ENCODE data around the gene ESRRA.

The ESRRA gene

DNA sequence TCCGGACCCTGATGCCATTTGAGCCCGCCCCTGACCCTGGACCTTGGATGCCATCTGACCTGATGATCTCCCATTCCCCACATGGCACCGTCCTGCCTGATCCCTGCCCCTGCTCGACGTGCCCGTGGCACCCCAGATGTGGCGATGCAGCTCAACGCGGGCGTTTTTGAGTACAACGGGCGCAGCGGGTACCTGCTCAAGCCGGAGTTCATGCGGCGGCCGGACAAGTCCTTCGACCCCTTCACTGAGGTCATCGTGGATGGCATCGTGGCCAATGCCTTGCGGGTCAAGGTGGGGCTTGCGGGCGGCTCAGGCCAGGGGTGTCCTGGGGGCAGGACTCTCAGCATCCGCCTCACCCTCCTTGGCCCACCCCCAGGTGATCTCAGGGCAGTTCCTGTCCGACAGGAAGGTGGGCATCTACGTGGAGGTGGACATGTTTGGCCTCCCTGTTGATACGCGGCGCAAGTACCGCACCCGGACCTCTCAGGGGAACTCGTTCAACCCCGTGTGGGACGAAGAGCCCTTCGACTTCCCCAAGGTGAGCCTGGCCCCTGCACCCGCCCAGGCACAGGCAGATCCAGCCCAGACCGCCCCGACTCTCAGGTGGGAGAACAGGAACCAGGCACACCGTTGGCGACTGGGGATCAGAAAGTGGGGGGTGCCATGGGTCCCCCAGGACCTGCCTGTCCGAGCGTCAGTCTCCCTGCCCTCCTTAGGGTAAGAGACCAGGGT, 42.9 kb upstream of the ESRRA start:
- Histone ChIP-seq H3K9ac (ENCODE audit: insufficient read length) (no peak overlapping the region), H3K4me3 (no peak overlapping the region)

DNA sequence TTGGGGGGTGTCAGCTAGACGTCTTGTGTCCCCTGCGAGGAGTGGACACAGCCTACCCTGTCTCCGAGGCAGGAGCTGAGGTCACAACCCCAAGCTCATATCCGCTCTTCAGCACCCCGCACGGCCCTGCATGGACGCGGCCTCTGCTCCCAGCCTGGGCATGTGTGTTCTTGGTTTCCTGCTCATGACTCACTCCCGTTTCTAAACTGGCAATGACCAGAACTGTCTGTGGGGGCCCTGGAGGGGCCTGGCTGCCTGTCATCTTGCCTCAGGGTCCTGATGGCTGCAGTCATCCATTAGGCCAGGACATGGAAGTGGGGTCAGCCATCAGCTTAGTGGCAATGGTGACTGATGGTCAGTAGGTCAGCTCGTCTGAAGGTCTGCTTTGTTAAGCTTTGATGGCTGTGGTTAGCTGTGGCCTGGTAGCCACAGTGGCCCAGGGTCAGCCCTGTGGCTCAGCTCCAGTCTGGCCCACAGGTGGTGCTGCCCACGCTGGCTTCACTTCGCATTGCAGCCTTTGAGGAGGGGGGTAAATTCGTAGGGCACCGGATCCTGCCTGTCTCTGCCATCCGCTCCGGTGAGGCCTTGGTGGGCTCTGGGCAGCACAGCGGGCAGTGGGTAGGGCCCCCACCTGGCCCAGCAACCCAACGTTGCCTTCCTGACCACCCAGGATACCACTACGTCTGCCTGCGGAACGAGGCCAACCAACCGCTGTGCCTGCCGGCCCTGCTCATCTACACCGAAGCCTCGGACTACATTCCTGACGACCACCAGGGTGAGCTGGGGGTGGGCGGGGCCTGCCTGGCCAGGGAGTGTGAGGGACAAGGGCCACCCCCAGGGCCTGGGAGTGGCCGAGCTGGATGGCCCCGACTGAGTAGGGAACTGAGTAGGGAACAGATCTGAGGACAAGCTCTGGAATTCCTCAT, 42.0 kb upstream of the ESRRA start:
- H3K27ac ChIP-seq = no peak overlapping the region
- H3K36me3 ChIP-seq (ENCODE audit: insufficient read depth, low read length) = peaks cover 39% of the 10 kb centered on the region; the same call in 1 of the 2 replicates
- DNase-seq (ENCODE audit: low read depth, low spot score) = no peak

More for the DNA sequence above, 42.9 kb upstream of the ESRRA start:
- TF ChIP-seq POLR2AphosphoS5 (IDR thresholded peaks at IDR 0.05; ENCODE audit: borderline replicate concordance, low read depth, low read length) = no peak
- no peak for TF ChIP-seq EZH2 (IDR thresholded peaks at IDR 0.05)
- no peak for TF ChIP-seq FOXP2 (optimal IDR thresholded peaks at IDR 0.05; ENCODE audit: control extremely low read depth, extremely low read length, insufficient read depth)
- Histone ChIP-seq H3K36me3 (ENCODE audit: insufficient read depth, low read length) (peaks cover 39% of the 10 kb centered on the region; the same call in 1 of the 2 replicates), H3K27ac (no peak overlapping the region), H3K9me3 (ENCODE audit: low read depth, low read length) (no peaks in the 10 kb centered on the region)
- no peak for DNase-seq (ENCODE audit: low read depth, low spot score)

DNA sequence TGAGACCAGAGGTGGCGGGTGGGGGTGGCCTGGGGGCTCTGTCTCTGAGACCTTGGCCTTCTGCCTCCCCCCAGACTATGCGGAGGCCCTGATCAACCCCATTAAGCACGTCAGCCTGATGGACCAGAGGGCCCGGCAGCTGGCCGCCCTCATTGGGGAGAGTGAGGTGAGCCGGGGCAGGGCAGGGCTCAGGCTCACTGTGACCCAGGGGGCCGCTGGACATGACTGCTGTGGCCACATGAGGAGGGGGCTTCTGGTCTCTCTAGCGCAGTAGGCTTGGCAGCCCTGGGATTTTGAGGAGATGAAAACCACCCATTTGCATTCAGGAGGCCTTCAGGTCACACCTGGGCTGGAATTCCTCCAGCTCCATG, 41.4 kb upstream of the ESRRA start:
- TF ChIP-seq EZH2 (IDR thresholded peaks at IDR 0.05) = no peak
- TF ChIP-seq POLR2AphosphoS5 (IDR thresholded peaks at IDR 0.05; ENCODE audit: borderline replicate concordance, low read depth, low read length) = no peak
- TF ChIP-seq FOXP2 (optimal IDR thresholded peaks at IDR 0.05; ENCODE audit: control extremely low read depth, extremely low read length, insufficient read depth) = no peak
- Histone ChIP-seq H3K27ac (no peak overlapping the region), H3K36me3 (ENCODE audit: insufficient read depth, low read length) (peaks cover 33% of the 10 kb centered on the region; the same call in 1 of the 2 replicates), H3K9ac (ENCODE audit: insufficient read length) (no peak overlapping the region), H3K9me3 (ENCODE audit: low read depth, low read length) (no peaks in the 10 kb centered on the region), H3K4me3 (no peak overlapping the region)
- no peak for DNase-seq (ENCODE audit: low read depth, low spot score)

More for the DNA sequence above, 42.0 kb upstream of the ESRRA start:
- Histone ChIP-seq H3K4me3 (no peak overlapping the region), H3K9me3 (ENCODE audit: low read depth, low read length) (no peaks in the 10 kb centered on the region), H3K9ac (ENCODE audit: insufficient read length) (no peak overlapping the region)
- TF ChIP-seq FOXP2 (optimal IDR thresholded peaks at IDR 0.05; ENCODE audit: control extremely low read depth, extremely low read length, insufficient read depth) (no peak), POLR2AphosphoS5 (IDR thresholded peaks at IDR 0.05; ENCODE audit: borderline replicate concordance, low read depth, low read length) (no peak), EZH2 (IDR thresholded peaks at IDR 0.05) (no peak)

DNA sequence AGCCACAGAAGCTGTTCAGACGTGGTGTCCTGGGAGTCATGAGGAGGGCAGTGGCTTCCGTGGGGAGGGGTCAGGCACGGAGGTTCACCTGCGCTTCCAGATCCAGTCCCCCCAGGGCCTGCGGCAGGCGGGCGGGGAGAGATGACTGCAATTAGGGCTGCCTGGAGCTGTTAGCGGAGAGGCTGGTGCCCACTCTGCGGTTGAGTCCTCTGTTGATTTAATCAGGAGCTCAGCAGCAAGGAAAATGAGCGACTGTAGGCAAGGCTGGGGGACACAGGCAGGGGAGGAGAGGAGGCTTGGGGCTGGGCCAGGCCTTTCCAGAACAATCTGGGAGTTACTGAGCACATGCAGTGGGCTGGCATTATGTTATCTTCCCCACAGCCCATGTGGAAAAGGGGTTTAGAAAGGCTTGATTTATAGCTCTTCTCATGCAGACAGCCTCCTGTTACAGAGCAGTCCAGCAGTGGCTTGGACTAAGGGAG, 40.9 kb upstream of the ESRRA start:
- Histone ChIP-seq H3K9ac (ENCODE audit: insufficient read length) (no peak overlapping the region), H3K9me3 (ENCODE audit: low read depth, low read length) (no peaks in the 10 kb centered on the region), H3K27ac (peak overlapping the region; percentile 62), H3K36me3 (ENCODE audit: insufficient read depth, low read length) (peaks cover 30% of the 10 kb centered on the region; the same call in 1 of the 2 replicates), H3K4me3 (no peak overlapping the region)
- no peak for DNase-seq (ENCODE audit: low read depth, low spot score)
- TF ChIP-seq EZH2 (IDR thresholded peaks at IDR 0.05) (no peak), FOXP2 (optimal IDR thresholded peaks at IDR 0.05; ENCODE audit: control extremely low read depth, extremely low read length, insufficient read depth) (no peak)

DNA sequence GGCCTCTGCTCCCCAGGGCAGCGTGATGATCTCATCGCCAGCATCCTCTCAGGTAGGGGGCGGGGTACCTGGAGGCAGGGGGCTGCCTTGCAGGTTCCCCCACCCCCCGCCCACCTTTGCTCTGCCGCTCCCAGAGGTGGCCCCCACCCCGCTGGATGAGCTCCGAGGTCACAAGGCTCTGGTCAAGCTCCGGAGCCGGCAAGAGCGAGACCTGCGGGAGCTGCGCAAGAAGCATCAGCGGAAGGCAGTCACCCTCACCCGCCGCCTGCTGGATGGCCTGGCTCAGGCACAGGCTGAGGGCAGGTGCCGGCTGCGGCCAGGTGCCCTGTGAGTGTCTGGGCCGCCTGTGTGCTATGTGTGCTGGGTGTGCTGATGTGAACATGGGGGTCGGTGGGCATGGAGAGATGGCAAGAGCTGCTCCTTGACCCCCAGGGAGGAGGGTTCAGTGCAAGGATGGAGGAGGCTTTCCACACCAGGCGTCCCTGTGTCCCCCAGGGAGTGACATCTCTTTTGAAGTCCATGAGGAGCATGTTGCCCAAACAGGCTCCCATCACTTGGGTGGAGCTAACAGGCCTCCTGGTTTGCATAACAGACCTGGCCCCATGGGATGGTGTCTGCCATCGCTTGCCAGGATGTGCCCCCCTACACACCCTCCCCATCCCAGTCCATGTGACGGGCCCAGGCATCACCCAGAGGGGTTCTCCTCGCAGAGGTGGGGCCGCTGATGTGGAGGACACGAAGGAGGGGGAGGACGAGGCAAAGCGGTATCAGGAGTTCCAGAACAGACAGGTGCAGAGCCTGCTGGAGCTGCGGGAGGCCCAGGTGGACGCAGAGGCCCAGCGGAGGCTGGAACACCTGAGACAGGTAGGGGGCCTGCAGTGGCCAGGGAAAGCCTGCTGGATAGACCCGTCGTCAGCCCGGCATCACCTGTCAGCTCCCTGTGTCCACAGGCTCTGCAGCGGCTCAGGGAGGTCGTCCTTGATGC, 39.9 kb upstream of the ESRRA start:
- no peak for DNase-seq (ENCODE audit: low read depth, low spot score)
- H3K27ac ChIP-seq = no peak overlapping the region
- TF ChIP-seq FOXP2 (optimal IDR thresholded peaks at IDR 0.05; ENCODE audit: control extremely low read depth, extremely low read length, insufficient read depth) (no peak), EZH2 (IDR thresholded peaks at IDR 0.05) (no peak), POLR2AphosphoS5 (IDR thresholded peaks at IDR 0.05; ENCODE audit: borderline replicate concordance, low read depth, low read length) (no peak)
- H3K9me3 ChIP-seq (ENCODE audit: low read depth, low read length) = no peaks in the 10 kb centered on the region
- H3K9ac ChIP-seq (ENCODE audit: insufficient read length) = no peak overlapping the region
- peaks cover 24% of the 10 kb centered on the region; the same call in 1 of the 2 replicates for H3K36me3 ChIP-seq (ENCODE audit: insufficient read depth, low read length)
- H3K4me3 ChIP-seq = no peak overlapping the region

DNA sequence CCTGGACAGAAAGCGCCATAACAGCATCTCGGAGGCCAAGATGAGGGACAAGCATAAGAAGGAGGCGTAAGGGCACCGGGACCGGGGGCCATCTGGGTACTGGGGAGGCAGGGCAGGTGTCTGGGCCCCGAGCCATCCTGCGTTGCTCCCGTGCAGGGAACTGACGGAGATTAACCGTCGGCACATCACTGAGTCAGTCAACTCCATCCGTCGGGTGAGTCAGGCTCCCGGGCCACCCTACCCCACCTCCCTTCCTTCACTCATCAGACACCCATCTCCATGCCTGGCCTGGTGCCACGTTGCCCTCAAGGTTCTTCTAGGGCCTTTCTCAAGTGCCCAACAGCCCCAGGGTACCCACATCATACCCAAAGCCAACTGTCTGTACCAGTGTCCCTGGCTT, 39.0 kb upstream of the ESRRA start:
- TF ChIP-seq POLR2AphosphoS5 (IDR thresholded peaks at IDR 0.05; ENCODE audit: borderline replicate concordance, low read depth, low read length) (no peak), FOXP2 (optimal IDR thresholded peaks at IDR 0.05; ENCODE audit: control extremely low read depth, extremely low read length, insufficient read depth) (no peak), EZH2 (IDR thresholded peaks at IDR 0.05) (no peak)
- H3K9ac ChIP-seq (ENCODE audit: insufficient read length) = no peak overlapping the region
- no peak for DNase-seq (ENCODE audit: low read depth, low spot score)
- no peak overlapping the region for H3K4me3 ChIP-seq
- no peaks in the 10 kb centered on the region for H3K9me3 ChIP-seq (ENCODE audit: low read depth, low read length)
- H3K36me3 ChIP-seq (ENCODE audit: insufficient read depth, low read length) = peaks cover 24% of the 10 kb centered on the region; the same call in 1 of the 2 replicates
- H3K27ac ChIP-seq = no peak overlapping the region

DNA sequence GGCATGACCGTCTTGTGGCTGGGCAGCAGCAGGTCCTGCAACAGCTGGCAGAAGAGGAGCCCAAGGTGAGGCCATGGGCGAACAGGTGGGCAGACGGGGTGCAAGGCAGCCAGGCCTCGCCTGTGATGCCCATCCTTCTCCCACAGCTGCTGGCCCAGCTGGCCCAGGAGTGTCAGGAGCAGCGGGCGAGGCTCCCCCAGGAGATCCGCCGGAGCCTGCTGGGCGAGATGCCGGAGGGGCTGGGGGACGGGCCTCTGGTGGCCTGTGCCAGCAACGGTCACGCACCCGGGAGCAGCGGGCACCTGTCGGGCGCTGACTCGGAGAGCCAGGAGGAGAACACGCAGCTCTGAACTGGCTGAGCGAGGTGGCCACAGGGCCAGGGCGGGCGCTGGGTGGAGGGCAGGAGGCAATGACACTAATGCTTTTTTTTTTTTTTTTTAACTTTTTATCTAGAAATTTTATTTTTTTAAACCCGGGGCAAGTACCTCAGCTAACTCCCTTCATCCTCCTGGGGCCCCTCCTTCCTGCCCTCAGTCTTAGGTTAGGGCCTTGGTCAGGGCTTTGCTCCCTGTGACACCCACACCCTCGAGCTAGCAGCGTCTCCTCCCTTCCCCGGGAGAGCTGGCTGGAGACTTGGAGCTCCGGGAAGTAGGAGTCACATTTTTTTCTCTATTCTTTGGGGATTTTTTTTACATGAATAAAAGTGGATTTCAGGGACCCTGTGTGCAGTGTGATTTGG, 37.9 kb upstream of the ESRRA start:
- H3K4me3 ChIP-seq = no peak overlapping the region
- peaks cover 21% of the 10 kb centered on the region; the same call in 1 of the 2 replicates for H3K36me3 ChIP-seq (ENCODE audit: insufficient read depth, low read length)
- no peak overlapping the region for H3K9ac ChIP-seq (ENCODE audit: insufficient read length)
- H3K27ac ChIP-seq = peak overlapping the region; percentile 70
- TF ChIP-seq FOXP2 (optimal IDR thresholded peaks at IDR 0.05; ENCODE audit: control extremely low read depth, extremely low read length, insufficient read depth) (no peak), POLR2AphosphoS5 (IDR thresholded peaks at IDR 0.05; ENCODE audit: borderline replicate concordance, low read depth, low read length) (no peak), EZH2 (IDR thresholded peaks at IDR 0.05) (no peak)
- H3K9me3 ChIP-seq (ENCODE audit: low read depth, low read length) = no peaks in the 10 kb centered on the region
- no peak for DNase-seq (ENCODE audit: low read depth, low spot score)
